Mucosa of gallbladder (tissue), 1 donor: Measurements from ENCODE around the gene UCP2. TPM values are rescaled to one million over a fixed set of nuclear protein-coding genes. Genes with fewer than 3 reads are reported as not detected.

Experiments
- DNase-seq: peaks from one replicate; pipeline ENCODE4 v3.0.0-alpha.2; 2020; ENCODE audit warnings: low spot score
- total RNA-seq: library from RNA; stranded (reverse); gene quantifications from one replicate; pipeline ENCODE4 v1.2.1, GENCODE V29; 2021
- donor health status: DM: no; HTN: no; CAD: no.

The UCP2 gene
- total RNA-seq, 1 donor from 2014 or later: 37.9 TPM

DNA sequence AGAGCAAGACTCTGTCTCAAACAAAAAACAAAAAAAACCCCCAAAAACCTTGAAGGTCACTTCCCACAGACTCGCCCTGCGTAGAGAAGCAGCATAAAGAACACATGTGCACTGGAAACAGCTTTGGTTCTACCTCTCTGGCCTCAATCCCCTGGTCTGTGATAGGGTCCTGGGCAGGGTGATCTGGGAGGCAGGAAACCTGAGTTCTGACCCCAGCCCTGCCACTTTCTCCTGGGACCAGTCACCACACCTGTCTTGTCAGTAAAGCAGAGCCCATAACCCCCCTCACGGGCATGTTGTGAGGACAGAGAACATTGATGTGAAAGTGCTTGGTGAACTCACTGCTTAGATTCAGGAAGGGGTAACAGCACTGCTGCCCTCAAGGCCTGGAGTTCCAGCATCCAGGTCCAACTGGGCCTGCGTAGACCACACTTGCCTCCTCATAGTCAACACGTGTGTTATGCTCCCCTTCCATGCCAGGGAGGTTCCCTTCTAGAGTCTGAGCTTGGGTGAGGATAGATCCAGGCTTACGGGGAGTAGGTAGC, 11.4 kb downstream of the UCP2 start:
- DNase-seq: no peak

DNA sequence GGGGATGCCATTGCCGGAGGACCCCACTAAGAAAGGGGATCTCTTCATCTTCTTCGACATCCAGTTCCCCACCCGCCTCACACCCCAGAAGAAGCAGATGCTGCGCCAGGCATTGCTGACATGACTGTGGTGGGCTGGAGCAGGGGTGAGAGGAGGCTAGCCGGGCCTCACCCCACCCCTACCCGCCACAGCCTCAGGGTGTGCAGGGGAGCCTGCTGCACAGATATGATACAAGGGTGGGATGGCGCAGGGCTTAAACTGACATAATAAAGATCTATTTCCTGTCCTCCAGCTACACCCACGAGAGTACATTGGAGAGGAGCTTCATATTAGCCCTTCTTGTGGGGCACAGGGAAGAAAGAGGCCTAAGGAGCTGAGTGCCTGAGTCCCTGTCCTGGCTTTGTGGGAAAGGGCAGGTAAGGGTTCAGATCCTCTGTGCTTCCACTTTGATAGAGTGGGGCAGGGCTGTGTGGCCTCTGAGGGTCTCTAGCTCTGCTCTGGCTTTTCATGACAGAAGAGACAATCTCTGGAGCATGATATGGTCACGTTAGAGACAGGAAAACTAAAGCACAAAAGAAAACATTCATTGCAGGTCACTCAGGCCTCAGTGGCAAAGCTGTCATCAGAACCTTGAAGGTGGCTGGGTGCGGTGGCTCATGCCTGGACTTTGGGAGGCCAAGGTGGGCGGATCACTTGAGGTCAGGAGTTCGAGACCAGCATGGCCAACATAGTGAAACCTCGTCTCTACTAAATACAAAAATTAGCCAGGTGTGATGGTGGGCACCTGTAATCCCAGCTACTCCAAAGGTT, 12.4 kb downstream of the UCP2 start:
- no peak for DNase-seq

DNA sequence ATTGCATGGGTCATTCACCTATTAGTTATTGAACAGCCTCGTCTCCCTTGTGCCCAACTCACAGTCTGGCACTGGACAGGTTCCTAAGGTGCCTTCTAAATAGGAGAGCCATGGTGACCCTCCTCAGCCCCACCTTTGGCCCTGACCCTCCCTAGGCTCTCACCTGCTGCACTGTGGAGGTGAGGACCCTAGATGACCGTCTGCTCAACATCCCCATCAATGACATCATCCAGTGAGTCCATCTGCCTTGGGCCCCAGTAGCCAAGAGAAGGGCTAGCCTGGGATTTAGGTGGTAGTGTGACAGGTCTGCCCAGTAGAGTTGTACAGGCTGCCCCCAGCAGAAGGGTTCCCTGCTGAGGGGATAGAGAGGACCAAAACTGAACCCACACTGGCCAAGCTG, 13.6 kb downstream of the UCP2 start:
- no peak for DNase-seq

DNA sequence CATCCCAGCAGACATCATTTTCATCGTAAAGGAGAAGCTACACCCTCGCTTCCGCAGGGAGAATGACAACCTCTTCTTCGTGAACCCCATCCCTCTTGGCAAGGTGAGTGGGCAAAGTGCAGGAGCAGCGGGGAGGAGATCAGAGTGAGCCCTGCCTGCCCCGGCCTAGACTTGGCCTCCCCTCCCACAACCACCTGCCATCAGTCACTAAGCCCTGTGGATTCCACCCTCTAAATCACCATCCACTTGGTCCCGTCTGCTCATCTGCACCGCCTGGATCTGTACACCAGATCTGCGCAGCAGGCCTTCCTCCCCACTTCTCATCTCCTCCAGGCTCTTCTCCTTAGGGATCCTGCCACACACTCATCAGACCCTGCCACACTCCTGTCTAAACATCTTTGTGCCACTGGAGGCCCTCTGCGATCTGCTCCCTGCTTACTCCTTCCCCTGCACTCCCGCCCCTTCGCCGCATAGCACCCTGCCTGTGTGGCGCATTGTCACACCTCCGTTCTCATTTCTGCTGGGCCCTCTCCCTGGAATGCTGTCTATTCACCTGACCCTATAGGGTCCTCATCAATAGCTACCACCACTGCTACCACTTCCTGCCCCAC, 14.2 kb downstream of the UCP2 start:
- DNase-seq: no peak

DNA sequence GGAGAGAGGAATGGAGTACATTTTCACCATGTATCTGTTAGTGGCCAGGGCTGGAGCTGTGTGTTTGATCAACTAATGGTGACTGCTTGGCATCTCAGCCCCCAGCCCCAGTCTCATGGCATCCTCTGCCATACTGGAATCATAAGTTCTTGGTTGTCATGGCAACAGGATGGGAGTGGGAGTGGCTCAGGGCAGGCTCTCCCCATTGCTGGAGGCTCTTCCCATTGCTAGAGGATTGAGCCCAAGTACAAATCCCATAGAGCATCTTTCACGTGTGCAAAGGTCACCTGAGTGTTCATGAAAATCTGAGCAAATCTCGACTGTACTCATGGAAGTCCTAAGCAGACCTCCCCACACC, 16.9 kb downstream of the UCP2 start:
- no peak for DNase-seq

DNA sequence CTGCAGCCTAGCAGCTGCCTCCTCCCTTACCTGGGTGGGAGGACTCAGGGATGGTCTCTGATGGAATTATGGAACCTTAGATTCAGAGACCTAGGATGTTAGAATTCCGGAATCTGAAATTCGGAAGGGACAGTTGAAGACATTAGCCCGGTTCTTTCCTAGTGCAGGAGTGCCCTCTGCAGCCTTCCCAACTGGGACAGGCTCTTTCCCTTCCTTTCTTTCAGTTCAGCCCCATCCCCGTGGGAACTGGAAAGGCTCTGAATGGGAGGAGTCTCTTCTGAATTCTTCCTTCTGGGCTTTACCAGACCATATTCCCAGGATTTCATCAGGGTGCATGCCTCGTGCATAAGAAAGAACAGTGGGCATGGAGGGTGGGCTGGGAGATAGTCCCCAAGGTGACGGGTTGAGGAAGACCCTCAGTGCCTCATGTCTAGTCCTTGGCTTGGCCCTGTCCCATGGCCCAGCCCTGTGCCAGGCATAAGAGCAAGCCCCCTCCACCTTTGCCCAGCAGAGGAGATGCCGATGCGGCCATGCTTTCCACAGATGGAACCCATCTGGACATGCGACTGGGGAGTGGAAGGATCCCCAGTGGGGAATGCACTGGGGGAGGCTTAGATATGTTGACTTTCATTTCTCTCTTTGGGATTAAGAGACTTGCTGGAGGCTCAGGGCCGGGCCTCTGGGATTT, 17.4 kb downstream of the UCP2 start:
- DNase-seq: no peak

DNA sequence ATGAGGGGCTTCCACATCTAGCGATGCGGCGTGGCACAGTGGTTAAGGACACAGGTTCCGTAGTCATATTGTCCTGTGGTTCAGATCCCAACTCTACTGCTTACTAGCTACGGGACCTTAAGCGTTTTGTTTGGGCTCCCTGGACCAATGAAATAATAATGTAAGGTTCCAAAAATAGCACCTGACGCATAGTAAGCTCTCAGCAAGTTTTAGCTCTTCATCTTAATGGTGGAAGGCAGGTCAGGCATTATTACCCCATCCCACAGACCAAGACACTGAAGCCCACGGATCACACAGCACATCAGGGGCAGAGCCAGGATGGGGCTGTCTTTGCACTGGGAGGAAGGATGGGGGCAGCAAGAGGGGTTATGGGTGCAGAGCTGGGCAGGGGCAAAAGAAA, 18.8 kb downstream of the UCP2 start:
- no peak for DNase-seq

DNA sequence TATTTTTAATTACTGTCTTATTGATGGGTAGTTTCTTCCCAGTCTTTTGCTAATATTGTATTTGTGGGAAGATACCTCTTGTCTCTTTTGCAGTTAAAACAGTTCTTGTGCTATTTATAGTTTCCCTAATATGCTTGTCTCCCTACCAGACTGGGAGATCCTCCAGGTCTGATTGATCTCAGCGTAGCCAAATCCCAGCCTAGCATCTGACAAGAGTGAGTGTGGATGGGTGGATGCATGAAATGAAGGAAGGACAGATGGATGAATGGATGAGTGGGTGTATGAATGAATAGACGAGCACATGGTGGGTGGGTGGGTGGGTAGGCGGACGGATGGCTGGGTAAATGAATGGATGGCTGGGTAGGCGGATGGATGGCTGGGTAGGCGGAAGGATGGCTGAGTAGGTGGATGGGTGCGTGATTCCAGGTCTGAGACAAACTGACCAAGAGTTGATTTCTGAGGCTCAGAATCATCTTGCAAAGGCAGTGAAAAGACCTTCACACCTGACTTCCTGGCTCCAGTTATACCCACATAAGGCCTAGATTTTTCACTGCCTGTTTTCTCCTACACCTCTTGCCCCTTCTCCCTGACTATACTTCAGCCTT, 20.4 kb downstream of the UCP2 start:
- DNase-seq: no peak

DNA sequence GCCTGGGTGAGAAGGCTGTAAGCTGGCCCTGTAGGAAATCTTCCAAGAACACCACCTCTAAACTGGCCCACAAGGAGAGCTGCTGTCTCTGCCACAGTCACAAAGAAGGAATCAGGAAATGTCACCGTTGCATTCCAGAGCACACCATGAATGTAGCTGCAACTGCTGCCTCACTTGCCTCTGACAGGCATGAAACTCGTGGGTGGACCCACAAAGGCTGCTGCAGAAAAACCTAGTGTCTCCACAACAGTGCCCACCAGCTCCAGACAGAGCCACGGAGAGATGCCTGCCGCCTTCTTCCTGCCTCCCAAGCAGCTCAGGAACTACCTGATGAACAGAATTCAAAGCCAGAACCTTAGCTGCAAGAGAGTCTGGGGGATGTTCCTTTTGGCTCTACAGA, 21.3 kb downstream of the UCP2 start:
- DNase-seq: no peak

DNA sequence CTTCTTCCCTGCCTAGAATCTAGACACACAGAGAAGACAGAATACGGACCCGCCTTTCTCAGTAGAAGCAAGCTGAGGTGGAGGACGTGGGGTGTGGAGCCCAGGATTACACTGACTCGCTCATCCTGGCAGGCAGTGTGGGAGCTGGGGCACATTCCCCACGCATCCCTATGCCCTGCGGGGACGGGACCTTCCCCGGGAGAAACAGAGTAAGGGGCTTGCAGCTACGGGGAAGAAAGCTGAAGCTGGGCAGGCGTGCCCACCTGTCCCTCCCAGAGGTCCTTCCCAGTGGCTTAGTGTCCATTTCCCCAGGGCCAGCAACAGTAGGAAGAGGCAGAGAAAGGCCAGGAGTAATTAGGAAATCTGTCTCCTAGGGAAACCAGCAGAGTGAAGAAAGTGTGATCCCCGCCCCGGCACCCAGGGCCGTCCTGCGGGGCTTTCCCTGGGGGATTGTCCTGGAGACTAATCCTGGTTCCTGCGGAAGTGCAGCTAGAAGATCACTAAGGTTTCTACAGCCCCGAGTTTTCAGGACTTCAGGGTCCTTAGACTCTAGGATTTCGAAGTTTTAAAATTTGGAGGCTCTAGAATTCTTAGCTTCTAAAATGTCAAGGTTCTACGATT, 24.0 kb downstream of the UCP2 start:
- DNase-seq: no peak

DNA sequence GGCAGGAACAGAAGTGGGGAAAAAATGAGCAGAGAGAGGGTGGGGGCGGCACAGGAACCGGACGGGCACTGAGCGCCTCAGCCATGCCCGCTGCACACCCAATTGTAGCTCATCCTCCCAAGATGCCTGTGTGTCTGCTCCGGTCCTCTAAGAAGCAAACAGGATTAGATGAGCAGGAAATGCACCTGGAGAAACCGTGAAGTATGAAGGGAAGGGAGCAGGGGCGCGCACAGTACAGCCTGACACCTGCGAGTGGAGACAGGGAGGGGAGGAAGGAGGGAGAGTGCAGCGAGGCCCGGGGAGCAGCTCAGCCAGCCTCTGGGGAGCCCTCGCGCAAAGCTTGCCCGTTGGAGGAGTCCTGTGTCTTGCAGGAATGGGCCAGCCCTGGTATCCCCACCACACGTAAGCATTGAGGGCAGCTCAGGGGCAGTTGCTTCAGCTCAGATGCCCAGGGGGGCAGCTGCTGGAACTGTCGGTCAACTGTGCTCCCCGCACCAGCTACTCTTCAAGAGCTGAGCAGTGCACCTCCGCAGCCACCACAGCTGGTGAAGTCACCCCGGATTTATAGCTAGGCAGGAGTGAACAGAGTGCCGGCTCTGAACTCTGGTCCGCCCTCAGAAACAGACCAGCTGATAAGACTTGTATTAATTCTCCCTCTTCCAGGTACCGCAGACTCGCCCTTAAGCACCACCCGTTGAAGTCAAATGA, 24.8 kb downstream of the UCP2 start:
- DNase-seq: no peak

DNA sequence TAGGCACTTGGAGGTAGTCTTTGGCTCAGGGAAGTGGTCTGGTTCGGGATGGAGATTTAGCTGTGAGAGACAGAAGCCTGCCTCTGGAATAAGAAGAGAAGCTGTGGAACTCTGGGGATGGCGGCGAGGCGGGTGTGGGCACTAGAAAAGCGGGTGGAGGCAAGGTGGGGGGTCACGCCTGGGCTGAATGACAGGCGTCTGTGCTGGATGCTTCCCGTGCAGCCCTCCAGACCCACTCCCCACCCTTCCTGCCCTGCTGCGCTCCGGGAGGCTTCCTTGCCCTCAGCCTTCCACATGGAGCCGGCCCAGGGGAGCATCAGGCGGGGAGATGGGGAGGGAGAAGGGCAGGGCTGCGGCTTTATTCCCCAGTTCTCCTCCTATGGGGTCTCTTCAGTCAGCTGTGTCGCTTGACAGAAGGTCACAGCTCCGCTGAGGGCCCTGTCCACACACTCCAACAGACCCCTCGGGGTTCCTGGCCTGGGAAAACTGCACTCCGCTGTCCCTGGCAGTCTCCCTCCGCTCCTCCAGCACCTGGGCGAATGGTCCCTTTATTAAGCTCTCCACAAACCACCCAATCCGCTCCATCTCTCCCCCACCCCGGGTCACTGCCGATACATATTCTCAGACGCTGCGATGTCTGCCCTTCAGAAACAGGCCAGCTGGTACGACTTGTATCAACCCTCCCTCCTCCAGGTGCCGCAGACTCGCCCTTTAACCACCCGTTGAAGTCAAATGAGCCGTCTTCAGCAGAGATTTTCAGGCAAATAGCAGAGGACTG, 25.6 kb downstream of the UCP2 start:
- no peak for DNase-seq

DNA sequence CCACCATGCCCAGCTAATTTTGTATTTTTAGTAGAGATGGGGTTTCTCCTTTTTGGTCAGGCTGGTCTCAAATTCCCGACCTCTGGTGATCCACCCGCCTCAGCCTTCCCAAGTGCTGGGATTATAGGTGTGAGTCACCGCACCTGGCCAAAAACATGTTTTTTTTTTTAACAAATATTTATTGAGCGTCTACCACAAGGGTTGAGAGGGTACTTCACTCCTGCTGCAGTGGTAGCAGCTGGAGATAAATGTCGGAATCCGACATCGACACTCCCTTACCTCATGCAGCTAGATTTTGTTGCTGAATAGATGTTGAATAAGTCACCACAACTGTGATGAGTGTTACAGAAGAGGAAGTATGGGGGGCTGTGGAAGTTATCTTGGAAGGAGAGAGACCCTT, 30.8 kb downstream of the UCP2 start:
- DNase-seq: no peak

DNA sequence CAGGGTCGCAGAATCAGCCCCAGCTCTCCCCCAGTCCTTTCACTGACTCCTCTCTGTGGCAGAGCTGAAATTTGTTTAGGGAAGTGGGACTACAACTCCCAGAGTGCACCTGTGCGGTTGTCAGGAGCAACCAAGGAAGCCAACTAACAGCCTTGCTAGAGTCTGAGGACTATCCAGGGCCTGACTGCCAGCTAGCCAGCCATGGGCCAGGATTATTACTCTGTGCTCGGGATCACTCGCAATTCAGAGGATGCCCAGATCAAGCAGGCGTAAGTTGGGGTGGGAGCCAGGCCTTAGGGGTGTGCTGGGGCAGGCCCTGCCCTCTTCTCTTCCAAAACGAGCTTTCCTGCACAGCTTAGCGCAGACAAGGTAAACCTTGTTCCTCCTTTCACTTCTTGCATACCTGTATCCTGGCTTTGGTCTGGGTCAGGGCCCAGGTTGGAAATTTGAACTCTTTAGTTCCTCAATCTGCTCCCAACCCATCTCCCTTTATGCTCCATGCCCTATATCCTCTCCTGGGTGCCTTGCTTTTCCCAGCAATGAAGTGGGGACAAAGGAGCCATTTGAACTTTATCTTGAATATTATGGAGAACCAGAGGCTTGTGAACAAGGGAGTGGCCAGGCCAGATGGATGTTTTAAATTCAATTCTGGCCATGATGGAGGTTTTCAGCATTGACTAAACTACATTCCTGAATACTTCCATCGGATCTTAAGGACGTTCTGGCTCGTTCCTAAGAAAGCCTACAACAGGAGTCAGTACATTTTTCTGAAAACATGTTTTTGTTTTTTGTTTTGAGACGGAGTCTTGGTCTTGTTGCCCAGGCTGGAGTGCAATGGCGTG, 31.6 kb downstream of the UCP2 start, which contains the start of gene DNAJB13:
TSS of gene DNAJB13 (plus strand) at position 158 of the 842 bp plus-strand sequence. CDS start at position 202, 44 bp downstream.
- DNase-seq: peak; percentile 61

DNA sequence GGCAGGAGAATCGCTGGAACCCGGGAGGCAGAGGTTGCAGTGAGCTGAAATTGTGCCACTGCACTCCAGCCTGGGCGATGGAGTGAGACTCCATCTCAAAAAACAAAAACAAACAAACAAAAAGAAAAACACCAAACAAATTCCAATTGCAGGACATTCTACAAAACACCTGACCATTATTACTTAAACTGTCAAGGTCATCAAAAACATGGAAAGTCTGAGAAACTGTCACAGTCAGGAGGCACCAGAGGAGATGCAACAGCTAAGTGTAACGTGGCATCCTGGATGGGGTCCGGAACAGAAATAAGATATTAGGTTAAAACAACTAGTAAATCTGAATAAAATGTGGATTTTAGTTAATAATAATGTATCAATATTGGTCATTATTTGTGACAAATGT, 32.7 kb downstream of the UCP2 start:
- no peak for DNase-seq

DNA sequence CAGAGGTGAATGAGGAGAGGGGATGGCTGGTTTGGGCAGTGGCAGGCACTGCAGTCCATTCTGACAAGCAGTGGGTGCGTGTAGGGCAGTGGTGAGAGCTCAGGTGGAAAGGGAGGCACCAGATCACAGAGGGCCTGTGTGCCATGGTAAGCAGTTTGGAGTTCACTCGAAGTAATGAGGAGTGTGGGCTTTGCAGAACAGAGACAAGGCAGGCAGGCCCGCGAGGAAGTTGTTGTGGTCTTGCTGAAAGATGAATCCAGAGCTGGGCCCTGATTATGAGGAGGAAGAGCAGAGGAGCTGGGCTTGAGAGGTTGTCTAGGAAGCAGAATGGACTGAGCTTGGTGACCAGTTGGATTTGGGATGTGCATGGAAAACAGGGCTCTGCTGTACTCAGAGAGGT, 33.4 kb downstream of the UCP2 start:
- DNase-seq: no peak

DNA sequence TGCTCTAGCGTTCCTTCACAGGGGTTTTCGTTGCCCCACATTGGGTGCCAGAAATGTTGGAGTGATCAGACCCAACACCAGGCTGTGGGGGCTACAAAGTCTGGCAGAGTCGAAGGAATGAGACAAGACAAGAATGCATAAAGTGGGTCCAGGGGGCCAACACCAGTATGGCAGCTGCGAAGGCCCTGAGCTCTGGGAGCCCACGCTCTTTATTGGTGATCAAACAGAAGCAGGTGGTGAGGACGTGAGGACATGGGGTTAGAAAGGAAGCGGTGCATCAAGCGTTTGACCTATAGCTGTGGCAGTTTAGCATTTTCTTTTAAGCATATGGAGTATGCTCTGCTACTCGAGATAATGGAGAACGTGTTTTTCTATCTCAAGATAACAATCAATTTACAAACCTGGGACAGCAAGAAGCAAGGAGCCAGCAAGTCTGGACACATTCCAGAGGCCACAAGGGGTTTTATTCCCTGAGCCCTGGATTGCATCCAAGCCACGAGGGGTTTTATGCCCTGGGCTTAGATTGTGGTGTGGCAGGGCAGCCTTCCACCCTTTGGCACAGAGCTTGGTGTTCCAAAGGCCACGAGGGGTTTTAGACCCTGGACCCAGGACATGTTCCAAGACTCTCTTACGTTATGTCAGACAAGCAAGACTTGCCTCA, 35.7 kb downstream of the UCP2 start:
- no peak for DNase-seq

DNA sequence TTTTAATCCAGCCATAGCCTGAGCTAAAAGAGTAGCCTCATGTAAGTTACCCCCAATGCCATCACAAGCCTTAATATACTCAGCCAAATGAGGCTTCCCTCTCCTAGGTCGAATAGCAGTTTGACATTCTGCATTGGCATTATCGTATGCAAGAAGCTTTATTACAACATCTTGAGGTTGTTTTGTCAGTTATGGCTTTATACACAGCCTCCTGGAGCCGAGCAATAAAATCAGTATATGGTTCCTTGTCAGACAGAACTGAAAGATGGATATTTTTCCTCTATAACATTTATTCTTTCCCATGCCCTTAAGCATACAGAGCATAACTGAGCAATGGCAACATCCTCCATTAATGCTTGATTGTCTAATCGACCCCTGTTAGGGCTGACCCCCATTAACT, 37.2 kb downstream of the UCP2 start:
- DNase-seq: no peak

DNA sequence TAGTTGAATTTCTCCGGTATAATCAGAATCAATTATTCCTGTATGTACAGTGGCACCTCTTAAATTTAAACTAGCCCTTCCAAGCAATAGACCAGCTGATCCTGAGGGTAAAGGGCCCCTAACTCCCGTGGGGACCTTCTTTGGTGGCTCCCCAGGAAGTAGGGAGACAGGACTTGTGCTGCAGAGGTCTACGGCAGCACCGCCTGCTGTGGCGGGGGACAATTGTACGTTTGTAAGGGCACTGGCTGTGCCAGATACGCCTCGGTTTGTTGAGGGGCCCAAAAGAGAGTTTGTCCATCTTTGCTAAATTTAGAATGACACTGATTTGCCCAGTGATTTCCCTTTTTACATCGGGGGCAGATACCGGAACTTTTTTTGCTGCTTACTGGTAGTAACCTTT, 37.7 kb downstream of the UCP2 start:
- DNase-seq: no peak
